Keratinocyte (primary cell): ENCODE data around the gene MAGI1. TPM values are rescaled to one million over a fixed set of nuclear protein-coding genes. Genes with fewer than 3 reads are reported as not detected.

Experiments used
- DNase-seq: peaks from one replicate; pipeline ENCODE4 v3.0.0-alpha.2; 2011; ENCODE audit warnings: low read depth, missing footprints, low spot score
- FAIRE-seq: peaks from 2 replicates; lab custom pipeline; 2011; peaks lifted over from hg19 to GRCh38; lab: Jason Lieb, UNC
- H2AFZ ChIP-seq: 2 replicates; pipeline ENCODE4 v1.6.0; 2012; ENCODE audit warnings: low read length, control low read depth, inconsistent platforms; ENCODE audit not compliant: control insufficient read depth
- H3K27ac ChIP-seq: 2 replicates; pipeline ENCODE4 v1.5.1; 2011; ENCODE audit warnings: low read length; ENCODE audit not compliant: control insufficient read depth, insufficient read depth
- H3K27me3 ChIP-seq: 3 replicates; pipeline ENCODE4 v1.6.0; 2011; ENCODE audit warnings: low read length; ENCODE audit not compliant: control insufficient read depth, insufficient read depth; ENCODE audit errors: extremely low read depth
- H3K36me3 ChIP-seq, 2 experiments: 2 replicates in 1 of 2; 3 replicates in 1 of 2; pipeline ENCODE4 v1.5.1; 2011; ENCODE audit warnings: low read length in 2 of 2, mild to moderate bottlenecking in 1 of 2; ENCODE audit not compliant: control insufficient read depth in 2 of 2, insufficient read depth in 2 of 2; ENCODE audit errors: extremely low read depth in 1 of 2
- H3K4me1 ChIP-seq: 3 replicates; pipeline ENCODE4 v1.5.1; 2011; ENCODE audit warnings: low read length; ENCODE audit not compliant: control insufficient read depth, insufficient read depth; ENCODE audit errors: extremely low read depth
- H3K4me2 ChIP-seq: 3 replicates; pipeline ENCODE4 v1.6.0; 2011; ENCODE audit warnings: low read depth, low read length; ENCODE audit not compliant: control insufficient read depth, insufficient read depth; ENCODE audit errors: extremely low read depth
- H3K4me3 ChIP-seq, 3 experiments: fragments of 200-600 bp in 1 of 3; sonication (generic) in 1 of 3; 2 replicates in 2 of 3; 3 replicates in 1 of 3; pipeline ENCODE4 v1.5.1; 2011 to 2016; ENCODE audit warnings: low read length in 3 of 3, mild to moderate bottlenecking in 3 of 3, control low read depth in 2 of 3, inconsistent platforms in 1 of 3, low read depth in 1 of 3, mixed read lengths in 1 of 3, mixed run types in 1 of 3, moderate library complexity in 1 of 3; ENCODE audit not compliant: control insufficient read depth in 2 of 3, insufficient read depth in 2 of 3; ENCODE audit errors: extremely low read depth in 1 of 3
- H3K79me2 ChIP-seq: 2 replicates; pipeline ENCODE4 v1.6.0; 2012; ENCODE audit warnings: low read length; ENCODE audit not compliant: control insufficient read depth, insufficient read depth
- H3K9ac ChIP-seq: 3 replicates; pipeline ENCODE4 v1.6.0; 2011; ENCODE audit warnings: low read length; ENCODE audit not compliant: control insufficient read depth, insufficient read depth; ENCODE audit errors: extremely low read depth
- H3K9me1 ChIP-seq: 3 replicates; pipeline ENCODE4 v1.6.0; 2011; ENCODE audit warnings: low read length; ENCODE audit not compliant: control insufficient read depth, insufficient read depth; ENCODE audit errors: extremely low read depth
- H3K9me3 ChIP-seq: 2 replicates; pipeline ENCODE4 v1.5.1; 2012; ENCODE audit warnings: low read depth, low read length; ENCODE audit not compliant: control insufficient read depth
- H4K20me1 ChIP-seq: 3 replicates; pipeline ENCODE4 v1.6.0; 2011; ENCODE audit warnings: low read length; ENCODE audit not compliant: control insufficient read depth, insufficient read depth; ENCODE audit errors: extremely low read depth
- EZH2 ChIP-seq: IDR thresholded peaks from one replicate; pipeline ENCODE4 v1.6.1; 2012; ENCODE audit warnings: inconsistent platforms, mild to moderate bottlenecking, low read length, moderate library complexity
- dilution Hi-C: fragments of 300-500 bp; cut with MboI; formaldehyde crosslinking; loops from one replicate; pipeline ENCODE4 v1.7.0; 2020; ENCODE audit warnings: low sequenced_read_pairs; ENCODE audit not compliant: extremely low pct_ligation_motif_present
- polyA plus RNA-seq, 5 experiments: library from polyadenylated mRNA; depleted of rRNA in 3 of 5; stranded (reverse) in 3 of 5; stranded (forward) in 1 of 5; unstranded in 1 of 5; fragments of >200 nt; gene quantifications; 1 replicate in 1 of 5; 2 replicates in 3 of 5; 3 replicates in 1 of 5; pipeline versions ENCODE4 v1.2.1 to v1.2.3, GENCODE V29; 2011 to 2012; ENCODE audit warnings: missing spikeins in 2 of 5, low read depth in 1 of 5, low replicate concordance in 1 of 5
- TF ChIP-seq, protein P1 (sequence below), 3 experiments: IDR thresholded peaks in 1 of 3; conservative IDR thresholded peaks in 1 of 3; optimal IDR thresholded peaks in 1 of 3; 2 replicates in 2 of 3; 3 replicates in 1 of 3; pipeline versions ENCODE3 to v1.5.1; 2011; ENCODE audit warnings: low read length in 3 of 3, mild to moderate bottlenecking in 3 of 3, moderate library complexity in 2 of 3, control low read depth in 1 of 3, inconsistent platforms in 1 of 3; ENCODE audit not compliant: insufficient read depth in 2 of 3; ENCODE audit errors: extremely low read depth in 1 of 3

The MAGI1 gene
- polyA plus RNA-seq, 1 donor (not counting 4 experiments of a cell fraction or from before 2014, with no cell fraction given) = 10.9 TPM

GRCh38 chr3:65540666-65541065 lies 498.1 kb downstream of the MAGI1 start:
- Histone ChIP-seq H3K79me2 (peaks cover 3% of the 10 kb centered on the region), H2AFZ (no peak overlapping the region), H3K27me3 (no peaks in the 10 kb centered on the region), H3K4me2 (no peak overlapping the region), H3K9ac (no peak overlapping the region), H3K9me1 (no peaks in the 10 kb centered on the region), H3K36me3 (no peaks in the 10 kb centered on the region), H3K4me1 (no peaks in the 10 kb centered on the region), H3K9me3 (no peaks in the 10 kb centered on the region), H3K27ac (no peak overlapping the region), H4K20me1 (no peaks in the 10 kb centered on the region), H3K4me3 (no peak overlapping the region)
- TF ChIP-seq, protein P1, sequence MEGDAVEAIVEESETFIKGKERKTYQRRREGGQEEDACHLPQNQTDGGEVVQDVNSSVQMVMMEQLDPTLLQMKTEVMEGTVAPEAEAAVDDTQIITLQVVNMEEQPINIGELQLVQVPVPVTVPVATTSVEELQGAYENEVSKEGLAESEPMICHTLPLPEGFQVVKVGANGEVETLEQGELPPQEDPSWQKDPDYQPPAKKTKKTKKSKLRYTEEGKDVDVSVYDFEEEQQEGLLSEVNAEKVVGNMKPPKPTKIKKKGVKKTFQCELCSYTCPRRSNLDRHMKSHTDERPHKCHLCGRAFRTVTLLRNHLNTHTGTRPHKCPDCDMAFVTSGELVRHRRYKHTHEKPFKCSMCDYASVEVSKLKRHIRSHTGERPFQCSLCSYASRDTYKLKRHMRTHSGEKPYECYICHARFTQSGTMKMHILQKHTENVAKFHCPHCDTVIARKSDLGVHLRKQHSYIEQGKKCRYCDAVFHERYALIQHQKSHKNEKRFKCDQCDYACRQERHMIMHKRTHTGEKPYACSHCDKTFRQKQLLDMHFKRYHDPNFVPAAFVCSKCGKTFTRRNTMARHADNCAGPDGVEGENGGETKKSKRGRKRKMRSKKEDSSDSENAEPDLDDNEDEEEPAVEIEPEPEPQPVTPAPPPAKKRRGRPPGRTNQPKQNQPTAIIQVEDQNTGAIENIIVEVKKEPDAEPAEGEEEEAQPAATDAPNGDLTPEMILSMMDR (optimal IDR thresholded peaks at IDR 0.05 in 1 of 3, IDR thresholded peaks at IDR 0.05 in 1 of 3, conservative IDR thresholded peaks at IDR 0.05 in 1 of 3; ENCODE audit: extremely low read depth in 1 of 3, insufficient read depth in 2 of 3, low read length in 3 of 3) = no peak
- TF ChIP-seq EZH2 = no peak
- dilution Hi-C loops = no loop called here
- DNase-seq (no peak), FAIRE-seq (no peak)

- H3K27me3 ChIP-seq = no peaks in the 10 kb centered on the region
- no peak overlapping the region for H3K4me3 ChIP-seq
- no peak for FAIRE-seq
- dilution Hi-C loops = no loop called here
- H3K9me3 ChIP-seq = no peaks in the 10 kb centered on the region
- H3K9me1 ChIP-seq = no peaks in the 10 kb centered on the region
- no peaks in the 10 kb centered on the region for H4K20me1 ChIP-seq
- no peak overlapping the region for H2AFZ ChIP-seq
- H3K36me3 ChIP-seq = no peaks in the 10 kb centered on the region
- H3K79me2 ChIP-seq = peaks cover 3% of the 10 kb centered on the region
- no peak overlapping the region for H3K27ac ChIP-seq
- no peaks in the 10 kb centered on the region for H3K4me1 ChIP-seq
- no peak overlapping the region for H3K4me2 ChIP-seq
- TF ChIP-seq, protein P1 (optimal IDR thresholded peaks at IDR 0.05 in 1 of 3, IDR thresholded peaks at IDR 0.05 in 1 of 3, conservative IDR thresholded peaks at IDR 0.05 in 1 of 3; ENCODE audit: extremely low read depth in 1 of 3, insufficient read depth in 2 of 3, low read length in 3 of 3) = no peak
- TF ChIP-seq EZH2 = no peak
- no peak for DNase-seq
- no peak overlapping the region for H3K9ac ChIP-seq
Measured at GRCh38 chr3:65539616-65540015, 499.1 kb downstream of the MAGI1 start.
